Measurements from ENCODE around the gene DGUOK. TPM values are rescaled to one million over a fixed set of nuclear protein-coding genes. Genes with fewer than 3 reads are reported as not detected.

Gene DGUOK
- total and polyA plus RNA-seq, 10 of the 15 experiments (the other 5 are each of a cell fraction or from before 2014, with no cell fraction given): 64.4 to 234 (median 91.4) TPM

DNA sequence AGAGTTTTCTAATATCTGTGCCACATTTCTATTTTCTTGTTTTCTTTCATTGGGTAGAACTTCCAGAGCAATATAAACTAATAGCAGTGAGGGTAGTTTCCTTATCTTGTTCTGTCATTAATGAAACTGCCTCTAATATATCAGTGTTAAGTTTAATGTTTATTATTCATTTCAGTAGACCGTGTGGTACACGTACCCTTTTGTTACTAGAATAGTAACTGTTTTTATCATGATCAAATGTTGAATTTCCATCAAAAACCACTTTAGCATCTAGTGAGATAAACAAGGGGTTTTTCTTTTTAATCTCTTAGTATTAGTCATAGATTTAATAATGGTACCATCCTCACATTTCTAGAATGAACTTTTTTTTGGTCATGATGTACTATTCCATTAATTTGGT is 16.0 kb downstream of the DGUOK start:
- no peak overlapping the region for H2AFZ ChIP-seq (ENCODE audit: control insufficient read depth, low read depth, low read length)
- ChIA-PET SMC1A (ENCODE audit: uncharacterized antibody, unreplicated experiment) (interaction anchor here (0.6 kb wide), 1 partner anchor 38 kb away, joined by 3 read pairs; no protein-coding TSS in a partner anchor), RAD21 (ENCODE audit: unreplicated experiment) (no interaction called here), POLR2A (no interaction called here), CTCF (no interaction called here)
- no peak overlapping the region for H3K9ac ChIP-seq (ENCODE audit: control insufficient read depth, insufficient read depth, low read length)
- BruUV-seq (replicated peaks): no TSS peak
- peaks cover 66% of the 10 kb centered on the region for H3K79me2 ChIP-seq (ENCODE audit: control insufficient read depth, insufficient read depth, low read length)
- H3K4me2 ChIP-seq (ENCODE audit: control insufficient read depth, insufficient read depth): no peak overlapping the region
- FAIRE-seq (no peak), ATAC-seq (no peak), DNase-seq (ENCODE audit: low read depth, low spot score) (no peak)
- no peaks in the 10 kb centered on the region for H3K27me3 ChIP-seq (replicated peaks in 1 of 2; ENCODE audit: control insufficient read depth in 2 of 2, insufficient read depth in 2 of 2, low read length in 1 of 2)
- in situ Hi-C loops (cut with MboI): no loop called here
- no peaks in the 10 kb centered on the region for H4K20me1 ChIP-seq (ENCODE audit: control insufficient read depth, insufficient read depth)
- no peaks in the 10 kb centered on the region for H3K9me3 ChIP-seq (replicated peaks; ENCODE audit: control insufficient read depth, insufficient read depth, low read length)
- WGBS (ENCODE audit: insufficient coverage, insufficient replicate concordance, low lambda C conversion rate, missing lambda C conversion rate): 67% methylated on average over 2 of the region's 2 CpGs
- no peak overlapping the region for H3K4me3 ChIP-seq
- intact Hi-C loops (cut with micrococcal nuclease; ENCODE audit: unreplicated experiment): no loop called here
- H3K27ac ChIP-seq (ENCODE audit: control insufficient read depth, insufficient read depth): no peak overlapping the region
- TF ChIP-seq SPI1 (IDR thresholded peaks at IDR 0.05; ENCODE audit: borderline replicate concordance, insufficient read depth, low read depth, low read length): no peak
- TF ChIP-seq SMC3 (IDR thresholded peaks at IDR 0.05; ENCODE audit: borderline replicate concordance, low read length): no peak
- TF ChIP-seq, protein P1, sequence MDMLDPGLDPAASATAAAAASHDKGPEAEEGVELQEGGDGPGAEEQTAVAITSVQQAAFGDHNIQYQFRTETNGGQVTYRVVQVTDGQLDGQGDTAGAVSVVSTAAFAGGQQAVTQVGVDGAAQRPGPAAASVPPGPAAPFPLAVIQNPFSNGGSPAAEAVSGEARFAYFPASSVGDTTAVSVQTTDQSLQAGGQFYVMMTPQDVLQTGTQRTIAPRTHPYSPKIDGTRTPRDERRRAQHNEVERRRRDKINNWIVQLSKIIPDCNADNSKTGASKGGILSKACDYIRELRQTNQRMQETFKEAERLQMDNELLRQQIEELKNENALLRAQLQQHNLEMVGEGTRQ (IDR thresholded peaks at IDR 0.05; ENCODE audit: borderline replicate concordance, low read depth, low read length): no peak
- TF ChIP-seq SUPT20H (IDR thresholded peaks at IDR 0.05; ENCODE audit: borderline replicate concordance, control insufficient read depth, low read depth, low read length): no peak
- peak; percentile 41 for TF ChIP-seq JUNB (IDR thresholded peaks at IDR 0.05)
- TF ChIP-seq RUNX3 (IDR thresholded peaks at IDR 0.05; ENCODE audit: low read length): peak; percentile 48; the same call in 1 of the 2 replicates
- TF ChIP-seq CEBPB (IDR thresholded peaks at IDR 0.05; ENCODE audit: borderline replicate concordance in 1 of 2, low read depth in 2 of 2, low read length in 2 of 2): no peak
- no peak for TF ChIP-seq MTA3 (IDR thresholded peaks at IDR 0.05; ENCODE audit: borderline replicate concordance, low read length)
- no peak for TF ChIP-seq PAX5 (IDR thresholded peaks at IDR 0.05; ENCODE audit: borderline replicate concordance, low read depth, low read length)
- H3K36me3 ChIP-seq (ENCODE audit: control insufficient read depth in 2 of 2, insufficient read depth in 2 of 2, low read length in 1 of 2): peaks cover 7 to 20% of the 10 kb centered on the region in 2 experiments; a peak in 3 of 4 replicates
- peaks cover 8% of the 10 kb centered on the region; the same call in 1 of the 2 replicates for H3K4me1 ChIP-seq (ENCODE audit: control insufficient read depth, insufficient read depth, low read length)

Measured in GM12878 (cell line).